SK-N-MC (cell line): ENCODE results near the gene RAD51AP1.
"Not testable (repeated sequence)": the region's sequence is repeated elsewhere in the genome, so short reads cannot be mapped to it uniquely, and the experiment has no call there.

ENCODE experiments used
- DNase-seq: peaks from one replicate; pipeline ENCODE4 v3.0.0-alpha.2; 2011; ENCODE audit warnings: low read depth, low spot score
- H3K27ac ChIP-seq: fragments of 200-600 bp; sonication (generic); 2 replicates; pipeline ENCODE4 v1.5.1; 2016; ENCODE audit warnings: mixed run types
- H3K36me3 ChIP-seq: fragments of 200-600 bp; sonication (generic); 2 replicates; pipeline ENCODE4 v1.6.1; 2017; ENCODE audit warnings: antibody characterized with exemption, low read length, mixed read lengths; ENCODE audit not compliant: insufficient read depth
- H3K4me3 ChIP-seq: fragments of 200-600 bp; sonication (generic); 2 replicates; pipeline ENCODE4 v1.5.1; 2016
- H3K9ac ChIP-seq: fragments of 200-600 bp; sonication (generic); 2 replicates; pipeline ENCODE4 v1.8.0; 2017; ENCODE audit warnings: mixed run types, mixed read lengths; ENCODE audit not compliant: insufficient read length
- H3K9me3 ChIP-seq: fragments of 200-600 bp; sonication (generic); 2 replicates; pipeline ENCODE4 v1.6.1; 2017; ENCODE audit warnings: low read depth, mild to moderate bottlenecking, antibody characterized with exemption, low read length, moderate library complexity, mixed read lengths
- EZH2 ChIP-seq: fragments of 200-600 bp; sonication (generic); IDR thresholded peaks from one replicate; pipeline ENCODE4 v1.6.1; 2017; ENCODE audit warnings: antibody characterized with exemption
- FOXP2 ChIP-seq: optimal IDR thresholded peaks from 2 replicates; pipeline ENCODE3; 2011; ENCODE audit warnings: mild to moderate bottlenecking, moderate library complexity; ENCODE audit not compliant: insufficient read depth; ENCODE audit errors: extremely low read length, control extremely low read depth
- POLR2AphosphoS5 ChIP-seq: IDR thresholded peaks from 2 replicates; pipeline ENCODE4 v1.6.1; 2012; ENCODE audit warnings: mild to moderate bottlenecking, low read depth, low read length, borderline replicate concordance

RAD51AP1 gene

DNA sequence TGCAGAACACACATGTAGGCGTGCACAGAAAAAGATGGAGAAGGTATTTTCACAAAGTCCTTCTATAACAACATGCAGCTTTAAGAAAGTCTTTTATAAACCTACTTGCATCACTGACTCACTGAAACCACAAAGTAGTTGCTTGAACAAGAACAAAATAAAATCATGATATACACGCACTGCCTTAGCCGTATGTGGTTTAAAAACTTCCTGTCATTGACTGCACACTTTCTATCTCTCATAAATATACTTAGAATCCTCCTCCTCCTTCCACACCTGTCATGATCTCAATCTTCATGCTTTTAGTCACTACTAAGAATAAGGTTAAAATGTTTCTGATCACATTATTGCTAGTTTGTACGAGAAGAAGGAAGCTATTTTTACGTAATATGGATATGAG is 31.8 kb upstream of the RAD51AP1 start:
- Histone ChIP-seq H3K27ac (no peak overlapping the region), H3K9me3 (no peaks in the 10 kb centered on the region), H3K4me3 (no peak overlapping the region), H3K36me3 (peaks cover 22% of the 10 kb centered on the region; the same call in 1 of the 2 replicates), H3K9ac (no peak overlapping the region)
- no peak for DNase-seq
- TF ChIP-seq POLR2AphosphoS5 (no peak), FOXP2 (no peak), EZH2 (no peak)

DNA sequence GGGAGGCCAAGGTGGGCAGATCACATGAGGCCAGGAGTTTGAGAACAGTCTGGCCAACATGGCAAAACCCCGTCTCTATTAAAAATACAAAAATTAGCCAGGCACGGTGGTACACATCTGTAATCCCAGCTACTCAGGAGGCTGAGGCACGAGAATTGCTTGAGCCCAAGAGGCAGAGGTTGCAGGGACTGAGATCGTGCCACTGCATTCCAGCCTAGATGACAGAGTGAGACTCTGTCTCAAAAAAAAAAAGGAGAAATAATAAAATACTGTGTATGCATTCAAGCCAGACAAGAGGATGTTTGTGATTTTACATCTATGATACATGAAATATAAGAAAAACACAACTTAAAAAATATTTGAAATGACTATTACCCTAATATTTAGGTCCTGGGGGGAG is 30.2 kb upstream of the RAD51AP1 start:
- peaks cover 17% of the 10 kb centered on the region; the same call in 1 of the 2 replicates for H3K36me3 ChIP-seq

DNA sequence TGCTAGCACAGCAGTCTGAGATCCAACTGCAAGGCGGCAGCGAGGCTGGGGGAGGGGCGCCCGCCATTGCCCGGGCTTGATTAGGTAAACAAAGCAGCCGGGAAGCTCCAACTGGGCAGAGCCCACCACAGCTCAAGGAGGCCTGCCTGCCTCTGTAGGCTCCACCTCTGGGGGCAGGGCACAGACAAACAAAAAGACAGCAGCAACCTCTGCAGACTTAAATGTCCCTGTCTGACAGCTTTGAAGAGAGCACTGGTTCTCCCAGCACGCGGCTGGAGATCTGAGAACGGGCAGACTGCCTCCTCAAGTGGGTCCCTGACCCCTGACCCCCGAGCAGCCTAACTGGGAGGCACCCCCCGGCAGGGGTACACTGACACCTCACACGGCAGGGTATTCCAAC is 29.4 kb upstream of the RAD51AP1 start:
- not testable (repeated sequence) for H3K9ac ChIP-seq, H3K9me3 ChIP-seq, DNase-seq, H3K36me3 ChIP-seq, H3K27ac ChIP-seq, H3K4me3 ChIP-seq

More for the DNA sequence above, 30.2 kb upstream of the RAD51AP1 start:
- H3K9me3 ChIP-seq, H3K9ac ChIP-seq, H3K27ac ChIP-seq, H3K4me3 ChIP-seq, DNase-seq: not testable (repeated sequence)

DNA sequence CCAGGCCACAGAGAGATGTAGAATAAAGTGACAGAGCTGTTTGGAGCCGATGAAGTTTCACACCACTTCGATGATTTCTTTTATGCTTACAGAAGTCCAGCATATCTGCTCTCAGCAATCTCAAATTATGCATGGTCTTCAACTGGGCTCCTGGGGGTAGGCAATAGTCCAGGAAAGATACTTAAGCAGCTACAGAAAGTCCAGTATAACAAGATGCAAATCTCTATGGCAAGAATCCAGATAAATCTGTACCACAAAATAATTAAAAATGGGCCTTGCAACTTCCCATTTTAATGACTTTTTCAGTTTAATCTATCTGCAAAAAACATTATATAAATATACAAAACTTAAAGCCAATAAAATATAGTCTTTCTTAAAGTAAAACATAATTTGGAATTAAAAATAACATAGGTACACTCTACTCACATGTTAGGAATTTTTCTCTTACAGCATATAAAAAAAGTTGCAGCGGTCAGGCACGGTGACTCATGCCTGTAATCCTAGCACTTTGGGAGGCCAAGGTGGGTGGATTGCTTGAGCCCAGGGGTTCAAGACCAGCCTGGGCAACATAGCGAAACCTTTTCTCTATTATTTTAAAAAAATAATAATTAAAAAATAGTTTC is 20.5 kb upstream of the RAD51AP1 start:
- Histone ChIP-seq H3K27ac (no peak overlapping the region), H3K9ac (no peak overlapping the region), H3K9me3 (no peaks in the 10 kb centered on the region), H3K36me3 (peaks cover 20% of the 10 kb centered on the region), H3K4me3 (no peak overlapping the region)
- TF ChIP-seq FOXP2 (no peak), EZH2 (no peak), POLR2AphosphoS5 (no peak)
- DNase-seq = no peak

DNA sequence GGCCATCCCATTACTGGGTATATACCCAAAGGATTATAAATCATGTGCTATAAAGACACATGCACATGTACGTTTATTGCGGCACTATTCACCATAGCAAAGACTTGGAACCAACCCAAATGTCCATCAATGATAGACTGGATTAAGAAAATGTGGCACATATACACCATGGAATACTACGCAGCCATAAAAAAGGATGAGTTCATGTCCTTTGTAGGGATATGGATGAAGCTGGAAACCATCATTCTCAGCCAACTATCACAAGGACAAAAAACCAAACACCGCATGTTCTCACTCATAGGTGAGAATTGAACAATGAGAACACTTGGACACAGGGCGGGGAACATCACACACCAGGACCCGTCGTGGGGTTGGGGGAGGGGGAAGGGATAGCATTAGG is 15.2 kb upstream of the RAD51AP1 start:
- not testable (repeated sequence) for DNase-seq, H3K27ac ChIP-seq, H3K9me3 ChIP-seq, H3K9ac ChIP-seq, H3K4me3 ChIP-seq
- H3K36me3 ChIP-seq = peaks cover 33% of the 10 kb centered on the region

DNA sequence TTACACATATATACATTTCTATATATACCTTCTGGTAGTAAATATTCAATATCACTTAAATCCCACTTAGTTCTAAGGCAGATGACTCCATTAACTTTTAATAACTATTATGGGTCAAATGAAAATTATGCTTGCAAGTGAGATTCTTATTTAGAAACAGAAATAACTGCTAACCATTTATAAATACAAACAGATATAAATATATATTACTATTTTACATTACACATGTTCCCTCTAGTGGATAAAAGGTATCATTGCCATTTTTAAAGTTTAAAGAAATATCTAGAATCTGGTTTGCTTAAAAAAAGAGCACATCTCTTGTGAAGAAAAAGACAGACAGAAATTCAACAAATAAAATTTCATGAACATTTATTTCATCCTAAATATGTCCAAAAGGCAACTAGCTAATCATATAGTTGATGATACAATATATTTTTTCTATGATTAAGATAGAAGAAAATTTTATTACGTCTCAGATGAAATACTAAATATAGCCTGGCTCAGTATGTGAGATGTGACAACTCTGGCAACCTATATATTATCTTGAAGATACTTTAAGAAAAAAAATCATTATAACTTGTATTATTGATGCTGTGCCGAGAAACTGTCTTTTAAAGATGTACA is 11.7 kb upstream of the RAD51AP1 start:
- Histone ChIP-seq H3K27ac (no peak overlapping the region), H3K9ac (no peak overlapping the region), H3K36me3 (peaks cover 33% of the 10 kb centered on the region), H3K9me3 (no peaks in the 10 kb centered on the region), H3K4me3 (no peak overlapping the region)
- TF ChIP-seq FOXP2 (no peak), POLR2AphosphoS5 (no peak), EZH2 (no peak)
- DNase-seq = peak; percentile 10

DNA sequence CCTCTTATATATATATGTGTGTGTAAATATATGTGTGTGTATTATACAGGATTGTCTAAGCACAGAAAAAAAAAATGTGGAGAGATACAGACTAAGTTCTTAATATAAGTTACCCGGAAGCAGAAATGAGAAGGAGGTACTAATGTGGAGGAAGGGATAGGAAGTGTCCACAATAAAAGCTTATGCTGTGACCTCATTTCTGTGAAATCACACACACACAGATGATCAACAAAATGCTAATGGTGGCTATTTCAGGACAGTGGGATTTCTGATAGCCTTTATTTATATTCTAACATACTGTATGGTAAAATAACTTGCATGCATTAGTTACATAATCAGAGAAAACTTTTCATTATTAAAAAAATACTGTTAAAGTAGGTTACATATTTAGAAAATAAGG is 8.5 kb upstream of the RAD51AP1 start:
- TF ChIP-seq EZH2 = no peak
- TF ChIP-seq FOXP2 = no peak
- no peak for TF ChIP-seq POLR2AphosphoS5
- H3K9ac ChIP-seq = no peak overlapping the region
- H3K4me3 ChIP-seq = no peak overlapping the region
- DNase-seq = no peak
- H3K36me3 ChIP-seq = peaks cover 27% of the 10 kb centered on the region
- no peak overlapping the region for H3K27ac ChIP-seq
- H3K9me3 ChIP-seq = no peaks in the 10 kb centered on the region

DNA sequence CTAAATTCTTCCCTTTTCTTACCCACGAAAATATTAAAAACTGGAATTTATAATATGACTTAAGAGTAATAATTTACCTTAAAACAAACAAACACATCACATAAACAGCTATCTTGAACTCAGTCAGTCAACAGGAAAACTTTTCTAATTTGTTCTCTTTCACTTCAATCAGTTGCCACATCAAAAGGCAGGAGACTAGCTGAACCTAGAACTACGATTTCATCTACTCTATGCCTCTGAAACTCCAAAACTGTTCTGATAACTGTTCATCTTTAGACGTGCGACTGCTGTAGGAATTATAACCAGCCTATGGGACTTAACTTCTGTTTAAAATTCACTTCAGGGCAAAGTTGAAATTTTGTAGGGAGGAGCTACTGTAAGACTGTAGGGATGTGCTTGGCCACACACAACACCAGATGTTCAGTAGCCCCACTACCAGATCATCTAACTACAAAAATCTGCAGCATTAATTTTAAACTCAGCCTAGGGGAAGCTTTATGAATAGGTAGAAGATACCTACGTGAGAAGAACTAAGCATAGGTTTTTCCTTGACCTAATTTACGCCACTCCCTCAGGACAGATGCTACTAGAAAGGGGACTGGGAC is 7.6 kb upstream of the RAD51AP1 start:
- Histone ChIP-seq H3K36me3 (peaks cover 23% of the 10 kb centered on the region), H3K9me3 (no peaks in the 10 kb centered on the region), H3K4me3 (no peak overlapping the region), H3K27ac (no peak overlapping the region), H3K9ac (no peak overlapping the region)
- no peak for DNase-seq
- TF ChIP-seq FOXP2 (no peak), POLR2AphosphoS5 (no peak), EZH2 (no peak)

DNA sequence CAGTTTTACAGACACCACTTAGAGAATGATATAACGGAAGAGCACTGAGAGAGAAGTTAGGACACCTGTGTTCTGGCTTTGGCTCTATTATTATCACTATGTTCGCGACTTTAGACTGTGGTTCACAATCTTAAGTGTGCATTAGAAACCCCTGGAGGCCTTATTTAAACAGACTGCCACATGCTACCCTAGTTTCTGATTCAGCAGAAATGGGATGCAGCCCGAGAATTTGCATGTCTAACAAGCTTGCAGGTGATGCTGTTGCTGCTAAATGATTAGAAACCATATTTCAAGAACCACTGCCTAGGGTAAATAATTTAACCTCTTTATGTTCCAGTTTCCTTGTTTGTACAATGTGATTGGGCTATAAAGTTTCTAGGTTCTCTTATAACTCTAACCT is 3.6 kb upstream of the RAD51AP1 start:
- H3K4me3 ChIP-seq = no peak overlapping the region
- DNase-seq = no peak
- H3K9me3 ChIP-seq = no peaks in the 10 kb centered on the region
- TF ChIP-seq FOXP2 = no peak
- TF ChIP-seq EZH2 = no peak
- no peak for TF ChIP-seq POLR2AphosphoS5
- no peak overlapping the region for H3K9ac ChIP-seq
- H3K27ac ChIP-seq = no peak overlapping the region
- H3K36me3 ChIP-seq = peaks cover 18% of the 10 kb centered on the region
